D341Med (cell line): ENCODE measurements around the gene RPUSD4.

Source experiments
- DNase-seq: peaks from one replicate; pipeline ENCODE4 v3.0.0; 2012; ENCODE audit warnings: low spot score

The RPUSD4 gene

GRCh38 chr11:126157326-126158030 lies 54.0 kb downstream of the RPUSD4 start:
- DNase-seq: no peak

- DNase-seq: no peak
These were observed 54.6 kb downstream of the RPUSD4 start for GRCh38 chr11:126156814-126157213.

- no peak for DNase-seq
These were observed 55.9 kb downstream of the RPUSD4 start for GRCh38 chr11:126155402-126156187.

- no peak for DNase-seq
These were observed 56.8 kb downstream of the RPUSD4 start for GRCh38 chr11:126154691-126155090.

GRCh38 chr11:126153972-126154371 lies 57.5 kb downstream of the RPUSD4 start:
- no peak for DNase-seq

GRCh38 chr11:126153006-126153405 lies 58.4 kb downstream of the RPUSD4 start:
- DNase-seq: no peak

GRCh38 chr11:126152586-126152985 lies 58.9 kb downstream of the RPUSD4 start:
- no peak for DNase-seq

- DNase-seq: no peak
These were observed 59.3 kb downstream of the RPUSD4 start for GRCh38 chr11:126152152-126152551.
